ENCODE measurements around the gene ZDHHC6. TPM values are rescaled to one million over a fixed set of nuclear protein-coding genes. Genes with fewer than 3 reads are reported as not detected.

The ZDHHC6 gene
- total RNA-seq, 1 experiment from 2014 or later, result 88.5 TPM

GRCh38 chr10:112448888-112449287, 2.2 kb upstream of the ZDHHC6 start:
- TF ChIP-seq, protein P1, sequence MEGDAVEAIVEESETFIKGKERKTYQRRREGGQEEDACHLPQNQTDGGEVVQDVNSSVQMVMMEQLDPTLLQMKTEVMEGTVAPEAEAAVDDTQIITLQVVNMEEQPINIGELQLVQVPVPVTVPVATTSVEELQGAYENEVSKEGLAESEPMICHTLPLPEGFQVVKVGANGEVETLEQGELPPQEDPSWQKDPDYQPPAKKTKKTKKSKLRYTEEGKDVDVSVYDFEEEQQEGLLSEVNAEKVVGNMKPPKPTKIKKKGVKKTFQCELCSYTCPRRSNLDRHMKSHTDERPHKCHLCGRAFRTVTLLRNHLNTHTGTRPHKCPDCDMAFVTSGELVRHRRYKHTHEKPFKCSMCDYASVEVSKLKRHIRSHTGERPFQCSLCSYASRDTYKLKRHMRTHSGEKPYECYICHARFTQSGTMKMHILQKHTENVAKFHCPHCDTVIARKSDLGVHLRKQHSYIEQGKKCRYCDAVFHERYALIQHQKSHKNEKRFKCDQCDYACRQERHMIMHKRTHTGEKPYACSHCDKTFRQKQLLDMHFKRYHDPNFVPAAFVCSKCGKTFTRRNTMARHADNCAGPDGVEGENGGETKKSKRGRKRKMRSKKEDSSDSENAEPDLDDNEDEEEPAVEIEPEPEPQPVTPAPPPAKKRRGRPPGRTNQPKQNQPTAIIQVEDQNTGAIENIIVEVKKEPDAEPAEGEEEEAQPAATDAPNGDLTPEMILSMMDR (IDR thresholded peaks at IDR 0.05 in 2 of 3, conservative IDR thresholded peaks at IDR 0.05 in 1 of 3; ENCODE audit: borderline replicate concordance in 1 of 3, insufficient read depth in 1 of 3, low read depth in 2 of 3, low read length in 2 of 3), result no peak
- TF ChIP-seq YY1 (IDR thresholded peaks at IDR 0.05; ENCODE audit: extremely low read depth, insufficient replicate concordance, low read depth, low read length) (no peak), ZNF274 (IDR thresholded peaks at IDR 0.05; ENCODE audit: low read depth, low read length) (no peak), EZH2phosphoT487 (IDR thresholded peaks at IDR 0.05; ENCODE audit: borderline replicate concordance) (no peak), SIN3A (IDR thresholded peaks at IDR 0.05; ENCODE audit: low read depth) (no peak), TCF7L2 (IDR thresholded peaks at IDR 0.05; ENCODE audit: borderline replicate concordance, extremely low read depth, insufficient read depth, insufficient read length) (no peak), ZFX (IDR thresholded peaks at IDR 0.05) (no peak), POLR2AphosphoS5 (IDR thresholded peaks at IDR 0.05; ENCODE audit: low read depth, low read length) (no peak), ELF1 (IDR thresholded peaks at IDR 0.05; ENCODE audit: borderline replicate concordance, low read depth) (no peak), RAD21 (IDR thresholded peaks at IDR 0.05; ENCODE audit: low read depth) (no peak), POLR2A (IDR thresholded peaks at IDR 0.05; ENCODE audit: borderline replicate concordance, extremely low read depth, insufficient read depth, insufficient read length) (no peak), FOSL1 (IDR thresholded peaks at IDR 0.05; ENCODE audit: low read depth) (no peak), CEBPB (IDR thresholded peaks at IDR 0.05; ENCODE audit: low read depth) (no peak), SP1 (IDR thresholded peaks at IDR 0.05; ENCODE audit: low read depth) (no peak), EGR1 (IDR thresholded peaks at IDR 0.05; ENCODE audit: low read depth) (no peak), CBX3 (IDR thresholded peaks at IDR 0.05; ENCODE audit: low read depth) (no peak), ATF3 (IDR thresholded peaks at IDR 0.05) (no peak), SRF (IDR thresholded peaks at IDR 0.05; ENCODE audit: low read depth) (no peak)
- TF ChIP-seq, protein P2, sequence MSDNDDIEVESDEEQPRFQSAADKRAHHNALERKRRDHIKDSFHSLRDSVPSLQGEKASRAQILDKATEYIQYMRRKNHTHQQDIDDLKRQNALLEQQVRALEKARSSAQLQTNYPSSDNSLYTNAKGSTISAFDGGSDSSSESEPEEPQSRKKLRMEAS (IDR thresholded peaks at IDR 0.05), result no peak
- TF ChIP-seq, protein P3, sequence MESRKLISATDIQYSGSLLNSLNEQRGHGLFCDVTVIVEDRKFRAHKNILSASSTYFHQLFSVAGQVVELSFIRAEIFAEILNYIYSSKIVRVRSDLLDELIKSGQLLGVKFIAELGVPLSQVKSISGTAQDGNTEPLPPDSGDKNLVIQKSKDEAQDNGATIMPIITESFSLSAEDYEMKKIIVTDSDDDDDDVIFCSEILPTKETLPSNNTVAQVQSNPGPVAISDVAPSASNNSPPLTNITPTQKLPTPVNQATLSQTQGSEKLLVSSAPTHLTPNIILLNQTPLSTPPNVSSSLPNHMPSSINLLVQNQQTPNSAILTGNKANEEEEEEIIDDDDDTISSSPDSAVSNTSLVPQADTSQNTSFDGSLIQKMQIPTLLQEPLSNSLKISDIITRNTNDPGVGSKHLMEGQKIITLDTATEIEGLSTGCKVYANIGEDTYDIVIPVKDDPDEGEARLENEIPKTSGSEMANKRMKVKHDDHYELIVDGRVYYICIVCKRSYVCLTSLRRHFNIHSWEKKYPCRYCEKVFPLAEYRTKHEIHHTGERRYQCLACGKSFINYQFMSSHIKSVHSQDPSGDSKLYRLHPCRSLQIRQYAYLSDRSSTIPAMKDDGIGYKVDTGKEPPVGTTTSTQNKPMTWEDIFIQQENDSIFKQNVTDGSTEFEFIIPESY (IDR thresholded peaks at IDR 0.05; ENCODE audit: extremely low read depth, insufficient replicate concordance, low read length), result no peak
- no peaks in the 10 kb centered on the region for H4K20me1 ChIP-seq (ENCODE audit: insufficient read depth)
- H3K79me2 ChIP-seq (ENCODE audit: insufficient read depth, low read length), result peaks cover 99% of the 10 kb centered on the region
- DNase-seq (ENCODE audit: low read depth, low spot score) (no peak), ATAC-seq (no peak)
- no peak overlapping the region for H2AFZ ChIP-seq (ENCODE audit: low read depth, low read length, poor library complexity, severe bottlenecking)
- H3K9me2 ChIP-seq (ENCODE audit: insufficient read depth), result no peaks in the 10 kb centered on the region
- ChIA-PET POLR2A (no interaction called here), RAD21 (ENCODE audit: low non-redundant PET in 1 of 2, low total read pairs in 2 of 2, uncharacterized antibody in 2 of 2, unreplicated experiment in 2 of 2) (no interaction called here), CTCF (interaction anchor here (1.0 to 1.7 kb wide), 2 partner anchors 14 to 23 kb away, joined by 4 read pairs; no protein-coding TSS in a partner anchor)
- peak overlapping the region; percentile 86 for H3K4me2 ChIP-seq (ENCODE audit: low read length)
- peaks cover 15 to 21% of the 10 kb centered on the region in 2 experiments for H3K36me3 ChIP-seq (ENCODE audit: control insufficient read depth in 1 of 2, insufficient read depth in 2 of 2, low read length in 2 of 2)
- 0 out of 4 replicates have a peak overlapping the region, but pooled peaks of 1 of the 2 experiments have one; percentile 94 for H3K4me3 ChIP-seq (replicated peaks in 1 of 2; ENCODE audit: low read depth in 1 of 2, low read length in 2 of 2)
- no peaks in the 10 kb centered on the region for H3K27me3 ChIP-seq (ENCODE audit: insufficient read depth, low read length)
- H3K27ac ChIP-seq (ENCODE audit: low read depth, low read length), result no peak overlapping the region
- H3K4me1 ChIP-seq (ENCODE audit: control insufficient read depth in 1 of 2, insufficient read depth in 2 of 2, low read length in 2 of 2), result peaks cover 16 to 24% of the 10 kb centered on the region in 2 experiments
- H3K9ac ChIP-seq (ENCODE audit: low read length), result no peak overlapping the region
- intact Hi-C loops (cut with micrococcal nuclease), result loop anchor here (10.0 kb wide), 1 partner anchor 936 kb away; no protein-coding TSS in a partner anchor
- no peaks in the 10 kb centered on the region for H3K9me3 ChIP-seq (ENCODE audit: control insufficient read depth in 1 of 2, insufficient read depth in 1 of 2, low read depth in 1 of 2, low read length in 2 of 2)
- BruUV-seq (replicated peaks), result no TSS peak

Data from HCT116 (cell line).